Astrocyte (in vitro differentiated cells and primary cell): ENCODE results near the gene NCOA5.

Experiments
- EZH2 ChIP-seq: IDR thresholded peaks from 2 replicates; pipeline ENCODE4 v1.6.1; 2012; ENCODE audit warnings: mild to moderate bottlenecking, low read length, inconsistent platforms; ENCODE audit not compliant: insufficient read depth
- TF ChIP-seq, protein P1 (sequence below): IDR thresholded peaks from 2 replicates; pipeline ENCODE4 v1.5.1; 2011; ENCODE audit warnings: low read depth, mild to moderate bottlenecking, inconsistent platforms, low read length, moderate library complexity; ENCODE audit not compliant: insufficient read depth

DNA sequence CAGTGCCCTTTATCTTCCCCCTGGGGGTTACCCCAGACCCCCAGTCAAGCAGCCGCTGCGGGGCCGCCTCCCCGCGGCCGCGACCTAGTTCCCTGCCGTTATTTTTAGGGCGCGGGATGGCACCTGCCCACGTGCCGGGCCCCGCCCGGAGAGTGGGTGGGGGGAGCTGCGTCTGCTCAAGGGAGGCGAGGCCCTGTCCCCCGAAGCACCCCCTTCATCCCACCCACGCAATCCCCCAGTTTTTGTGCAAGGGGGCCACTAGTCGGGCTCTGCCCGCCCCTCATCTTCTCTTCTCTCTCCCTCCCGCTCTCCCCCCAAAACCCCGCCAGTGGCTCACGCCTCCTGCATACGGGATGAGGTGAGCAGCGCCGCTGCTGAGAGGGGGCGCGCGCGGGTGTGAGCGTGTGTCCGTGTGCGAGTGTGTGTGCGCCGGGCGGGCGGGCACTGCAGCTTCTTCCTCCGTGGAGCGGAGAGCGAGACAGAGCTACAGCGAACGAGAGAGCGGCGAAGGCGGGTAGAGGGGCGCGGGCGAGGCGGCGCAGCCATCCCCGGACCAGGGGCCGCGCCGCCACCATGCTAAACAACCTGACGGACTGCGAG is 60.9 kb downstream of the NCOA5 start, which contains the start of gene SLC12A5:
- TF ChIP-seq, protein P1, sequence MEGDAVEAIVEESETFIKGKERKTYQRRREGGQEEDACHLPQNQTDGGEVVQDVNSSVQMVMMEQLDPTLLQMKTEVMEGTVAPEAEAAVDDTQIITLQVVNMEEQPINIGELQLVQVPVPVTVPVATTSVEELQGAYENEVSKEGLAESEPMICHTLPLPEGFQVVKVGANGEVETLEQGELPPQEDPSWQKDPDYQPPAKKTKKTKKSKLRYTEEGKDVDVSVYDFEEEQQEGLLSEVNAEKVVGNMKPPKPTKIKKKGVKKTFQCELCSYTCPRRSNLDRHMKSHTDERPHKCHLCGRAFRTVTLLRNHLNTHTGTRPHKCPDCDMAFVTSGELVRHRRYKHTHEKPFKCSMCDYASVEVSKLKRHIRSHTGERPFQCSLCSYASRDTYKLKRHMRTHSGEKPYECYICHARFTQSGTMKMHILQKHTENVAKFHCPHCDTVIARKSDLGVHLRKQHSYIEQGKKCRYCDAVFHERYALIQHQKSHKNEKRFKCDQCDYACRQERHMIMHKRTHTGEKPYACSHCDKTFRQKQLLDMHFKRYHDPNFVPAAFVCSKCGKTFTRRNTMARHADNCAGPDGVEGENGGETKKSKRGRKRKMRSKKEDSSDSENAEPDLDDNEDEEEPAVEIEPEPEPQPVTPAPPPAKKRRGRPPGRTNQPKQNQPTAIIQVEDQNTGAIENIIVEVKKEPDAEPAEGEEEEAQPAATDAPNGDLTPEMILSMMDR: no peak
- TF ChIP-seq EZH2: peak; percentile 15
